DND-41 (cell line): ENCODE data around the gene CHORDC1.

Experiments used
- CTCF ChIP-seq: IDR thresholded peaks from 2 replicates; pipeline ENCODE4 v1.5.1; 2012; ENCODE audit warnings: borderline replicate concordance, low read length, moderate library complexity, mild to moderate bottlenecking; ENCODE audit not compliant: poor library complexity, severe bottlenecking; ENCODE audit errors: extremely low read depth
- EZH2 ChIP-seq: IDR thresholded peaks from 3 replicates; pipeline ENCODE4 v1.6.1; 2012; ENCODE audit warnings: borderline replicate concordance, low read depth, mild to moderate bottlenecking, moderate library complexity, low read length, inconsistent platforms; ENCODE audit not compliant: severe bottlenecking

DNA sequence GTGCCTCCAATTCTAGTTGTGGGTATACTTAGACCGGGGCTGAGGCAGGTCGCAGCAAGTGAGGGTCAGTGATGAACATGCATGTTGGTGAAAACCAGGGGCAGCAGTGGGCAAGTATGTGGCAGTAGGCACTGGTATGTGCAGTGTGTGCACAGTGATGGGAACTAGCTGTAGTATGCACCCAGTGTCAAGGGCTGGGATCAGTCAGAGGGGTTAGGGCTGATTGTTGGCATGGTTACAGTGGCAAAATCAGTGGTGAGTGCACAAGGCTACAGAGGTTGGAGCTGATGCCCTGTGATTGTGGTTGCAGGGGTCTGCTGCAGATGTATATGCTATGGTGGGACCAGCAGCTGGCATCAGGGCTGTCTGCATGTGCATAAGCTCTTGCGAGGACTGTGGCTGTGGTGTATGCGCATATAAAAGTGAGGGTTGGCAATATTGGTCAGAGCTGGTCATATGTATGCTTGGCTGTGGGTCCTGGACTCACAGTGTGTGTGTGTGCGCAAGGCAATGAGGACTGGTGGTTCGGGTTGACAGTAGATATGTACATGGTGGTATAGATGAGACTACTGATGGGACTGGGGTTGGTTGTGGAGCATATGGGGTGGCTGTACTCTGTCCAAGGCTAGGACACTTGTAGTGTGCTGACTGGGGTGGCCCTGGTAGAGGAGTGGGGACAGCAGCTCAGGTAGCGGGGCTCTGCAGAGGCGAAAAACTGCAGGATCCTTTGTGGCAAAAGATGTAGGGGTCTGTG lies 33.7 kb upstream of the CHORDC1 start:
- TF ChIP-seq CTCF, result no peak
- TF ChIP-seq EZH2, result no peak
